SK-N-SH (cell line): Measurements from ENCODE around the gene KCNC4. TPM values are rescaled to one million over a fixed set of nuclear protein-coding genes. Genes with fewer than 3 reads are reported as not detected.

Experiments used
- CTCF ChIA-PET: fragments of 300-600, 350-600 bp; formaldehyde crosslinking; extraction: SDS; loops from one replicate; lab custom pipeline; 2021; lab: Yijun Ruan, JAX
- POLR2A ChIA-PET: fragments of 350-600 bp; sonication (Branson Sonifier 250); formaldehyde crosslinking; extraction: SDS; loops from one replicate; lab custom pipeline; 2020; ENCODE audit warnings: antibody characterized with exemption, inconsistent platforms; lab: Yijun Ruan, JAX
- DNase-seq: peaks from one replicate; pipeline ENCODE4 v3.0.0; 2012
- H2AFZ ChIP-seq: fragments of 200-600 bp; sonication (generic); 2 replicates; pipeline ENCODE4 v1.8.1; 2016; ENCODE audit warnings: antibody characterized with exemption, mild to moderate bottlenecking, low read depth
- H3F3A ChIP-seq: fragments of 200-600 bp; sonication (generic); replicated peaks from 2 replicates; pipeline ENCODE3; 2016; ENCODE audit warnings: antibody characterized with exemption, mild to moderate bottlenecking; ENCODE audit not compliant: insufficient read depth
- H3K27ac ChIP-seq, 2 experiments: fragments of 200-500 bp in 1 of 2; fragments of 200-600 bp in 1 of 2; sonication (Bioruptor generic) in 1 of 2; sonication (generic), shearing (Covaris generic) in 1 of 2; 2 replicates each; pipeline versions ENCODE4 v1.5.1 to v1.6.1; 2014 to 2016; ENCODE audit warnings: low read depth in 2 of 2, inconsistent platforms in 1 of 2, low read length in 1 of 2, mild to moderate bottlenecking in 1 of 2, mixed read lengths in 1 of 2
- H3K27me3 ChIP-seq: fragments of 200-600 bp; sonication (generic), shearing (Covaris generic); 2 replicates; pipeline ENCODE4 v1.6.1; 2016; ENCODE audit warnings: mixed run types; ENCODE audit not compliant: insufficient read depth
- H3K36me3 ChIP-seq, 2 experiments: fragments of 200-500 bp in 1 of 2; fragments of 200-600 bp in 1 of 2; sonication (Bioruptor generic) in 1 of 2; sonication (generic) in 1 of 2; replicated peaks in 1 of 2; 2 replicates each; pipeline versions ENCODE3 to v1.5.1; 2014 to 2016; ENCODE audit warnings: low read length in 1 of 2, mild to moderate bottlenecking in 1 of 2; ENCODE audit not compliant: insufficient read depth in 2 of 2, control insufficient read depth in 1 of 2
- H3K4me1 ChIP-seq, 2 experiments: fragments of 200-500 bp in 1 of 2; fragments of 200-600 bp in 1 of 2; sonication (Bioruptor generic) in 1 of 2; sonication (generic), shearing (Covaris generic) in 1 of 2; 2 replicates each; pipeline versions ENCODE4 v1.5.1 to v1.6.1; 2014 to 2016; ENCODE audit warnings: low read depth in 1 of 2, low read length in 1 of 2, mixed run types in 1 of 2; ENCODE audit not compliant: insufficient read depth in 2 of 2, control insufficient read depth in 1 of 2
- H3K4me2 ChIP-seq: fragments of 200-600 bp; sonication (generic), shearing (Covaris generic); 2 replicates; pipeline ENCODE4 v1.6.1; 2017; ENCODE audit warnings: mixed run types
- H3K4me3 ChIP-seq, 2 experiments: fragments of 200-500 bp in 1 of 2; fragments of 200-600 bp in 1 of 2; sonication (Bioruptor generic) in 1 of 2; sonication (generic), shearing (Covaris generic) in 1 of 2; 2 replicates each; pipeline versions ENCODE4 v1.5.1 to v1.8.1; 2014 to 2016; ENCODE audit warnings: low read depth in 2 of 2, inconsistent platforms in 1 of 2, low read length in 1 of 2, mild to moderate bottlenecking in 1 of 2, mixed read lengths in 1 of 2, moderate library complexity in 1 of 2
- H3K79me2 ChIP-seq: fragments of 200-600 bp; sonication (generic); 2 replicates; pipeline ENCODE4 v1.8.1; 2017; ENCODE audit warnings: mild to moderate bottlenecking; ENCODE audit not compliant: insufficient read depth
- H3K9ac ChIP-seq: fragments of 200-600 bp; sonication (generic); 2 replicates; pipeline ENCODE4 v1.6.1; 2017; ENCODE audit warnings: mixed run types
- H3K9me2 ChIP-seq: fragments of 200-600 bp; sonication (generic); 2 replicates; pipeline ENCODE4 v1.6.1; 2017; ENCODE audit warnings: mixed run types
- H3K9me3 ChIP-seq: fragments of 200-600 bp; sonication (generic); 2 replicates; pipeline ENCODE4 v1.6.1; 2017; ENCODE audit warnings: mixed run types, mild to moderate bottlenecking, moderate library complexity
- H4K20me1 ChIP-seq: fragments of 200-600 bp; sonication (generic); 2 replicates; pipeline ENCODE4 v1.6.1; 2017; ENCODE audit warnings: mild to moderate bottlenecking, mixed run types; ENCODE audit not compliant: insufficient read depth
- CTCF ChIP-seq: fragments of 200-600 bp; sonication (generic); IDR thresholded peaks from 2 replicates; pipeline ENCODE4 v1.6.1; 2017; ENCODE audit warnings: antibody characterized with exemption, mild to moderate bottlenecking, moderate library complexity
- GATA2 ChIP-seq: sonication (generic); formaldehyde crosslinking; IDR thresholded peaks from 2 replicates; pipeline ENCODE4 v1.5.0; 2020; ENCODE audit warnings: mild to moderate bottlenecking, missing genetic modification reagents
- NRF1 ChIP-seq: IDR thresholded peaks from 2 replicates; pipeline ENCODE4 v1.6.1; 2012; ENCODE audit warnings: low read depth, mild to moderate bottlenecking, low read length
- POLR2AphosphoS5 ChIP-seq: IDR thresholded peaks from 2 replicates; pipeline ENCODE4 v1.6.1; 2012; ENCODE audit warnings: low read depth, low read length
- WGBS: methylation state at CpG from one replicate; pipeline ENCODE4 v1.1.6; 2017; ENCODE audit warnings: low lambda C conversion rate; 5-methylcytosine and 5-hydroxymethylcytosine counted together
- polyA plus RNA-seq, 3 experiments: library from polyadenylated mRNA; depleted of rRNA; stranded (reverse); fragments of >200 nt; gene quantifications; 2 replicates each; pipeline ENCODE4 v1.2.3, GENCODE V29; 2012

The KCNC4 gene
- polyA plus RNA-seq, 1 of the 3 experiments (the other 2 are of a cell fraction) = 0.51 TPM

- H3K4me3 ChIP-seq = no peak overlapping the region
- H3K79me2 ChIP-seq = no peaks in the 10 kb centered on the region
- H3K9me3 ChIP-seq = no peaks in the 10 kb centered on the region
- H3K27me3 ChIP-seq = peaks cover 23% of the 10 kb centered on the region
- H3K9me2 ChIP-seq = no peaks in the 10 kb centered on the region
- peak overlapping the region in 1 of 2 experiments; percentile 11; a peak in 1 of 4 replicates for H3K27ac ChIP-seq
- no peak overlapping the region for H3K4me2 ChIP-seq
- H3K36me3 ChIP-seq = no peaks in the 10 kb centered on the region
- WGBS = 66% methylated on average over 12 of the region's 16 CpGs
- no peaks in the 10 kb centered on the region for H3F3A ChIP-seq
- no peak overlapping the region for H2AFZ ChIP-seq
- DNase-seq = peak; percentile 57
- no peak overlapping the region for H3K9ac ChIP-seq
- POLR2A ChIA-PET = no interaction called here
- H3K4me1 ChIP-seq = peaks cover 0 to 53% of the 10 kb centered on the region in 2 experiments; a peak in 2 of 4 replicates
- peak; percentile 14; the same call in 1 of the 2 replicates for TF ChIP-seq GATA2 (CRISPR knock-in tag)
- TF ChIP-seq CTCF = no peak
- TF ChIP-seq, all 33 proteins: peak for 1
- CTCF ChIA-PET = interaction anchor here (0.7 to 19.1 kb wide), 9 partner anchors 7 to 281 kb away, joined by 3 to 1300 read pairs (median 5); no protein-coding TSS in a partner anchor
- no peaks in the 10 kb centered on the region for H4K20me1 ChIP-seq
Observed at GRCh38 chr1:110214454-110215404, 4.6 kb downstream of the KCNC4 start.

GRCh38 chr1:110215621-110216515 lies 5.8 kb downstream of the KCNC4 start:
- no peak overlapping the region for H3K9ac ChIP-seq
- H3K27ac ChIP-seq = no peak overlapping the region
- peaks cover 0 to 51% of the 10 kb centered on the region in 2 experiments; a peak in 2 of 4 replicates for H3K4me1 ChIP-seq
- WGBS = 75% methylated on average over 3 of the region's 7 CpGs
- no peak overlapping the region for H3K4me2 ChIP-seq
- POLR2A ChIA-PET = no interaction called here
- H3F3A ChIP-seq = no peaks in the 10 kb centered on the region
- H3K79me2 ChIP-seq = no peaks in the 10 kb centered on the region
- H3K4me3 ChIP-seq = no peak overlapping the region
- no peaks in the 10 kb centered on the region for H3K36me3 ChIP-seq
- DNase-seq = no peak
- H3K27me3 ChIP-seq = peaks cover 23% of the 10 kb centered on the region
- H4K20me1 ChIP-seq = no peaks in the 10 kb centered on the region
- TF ChIP-seq POLR2AphosphoS5 (no peak), NRF1 (no peak)
- no peaks in the 10 kb centered on the region for H3K9me3 ChIP-seq
- H2AFZ ChIP-seq = no peak overlapping the region
- no peaks in the 10 kb centered on the region for H3K9me2 ChIP-seq
- CTCF ChIA-PET = interaction anchor here (0.7 to 19.1 kb wide), 9 partner anchors 8 to 280 kb away, joined by 3 to 1300 read pairs (median 5); no protein-coding TSS in a partner anchor
